CD4-positive, alpha-beta T cell treated with Interleukin-17A for 4 hours (primary cell): ENCODE measurements around the gene METTL9.
"Not testable (repeated sequence)": the region's sequence is repeated elsewhere in the genome, so short reads cannot be mapped to it uniquely, and the experiment has no call there.

Experiments
- DNase-seq: peaks from one replicate; pipeline ENCODE4 v3.0.0-alpha.2; 2020; ENCODE audit warnings: mixed read lengths

Gene METTL9

GRCh38 chr16:21611556-21612384, 12.4 kb downstream of the METTL9 start:
- DNase-seq, result peak; percentile 30

- DNase-seq, result no peak
These were observed 14.0 kb downstream of the METTL9 start for GRCh38 chr16:21613361-21613760.

GRCh38 chr16:21613781-21614180, 14.4 kb downstream of the METTL9 start:
- DNase-seq, result no peak

- DNase-seq, result no peak
These were observed 15.5 kb downstream of the METTL9 start for GRCh38 chr16:21614896-21615295.

- DNase-seq, result no peak
These were observed 18.2 kb downstream of the METTL9 start for GRCh38 chr16:21617607-21618006.

- DNase-seq, result no peak
These were observed 18.9 kb downstream of the METTL9 start for GRCh38 chr16:21618281-21618680.

GRCh38 chr16:21619765-21620425, 20.5 kb downstream of the METTL9 start:
- DNase-seq, result no peak

GRCh38 chr16:21620592-21620991, 21.2 kb downstream of the METTL9 start:
- DNase-seq, result no peak

- DNase-seq, result no peak
These were observed 23.2 kb downstream of the METTL9 start for GRCh38 chr16:21622545-21622944.

- no peak for DNase-seq
These were observed 25.6 kb downstream of the METTL9 start for GRCh38 chr16:21625026-21625425.

GRCh38 chr16:21626659-21627277, 27.4 kb downstream of the METTL9 start:
- DNase-seq, result peak; percentile 37

GRCh38 chr16:21628121-21628726, 28.8 kb downstream of the METTL9 start:
- no peak for DNase-seq

GRCh38 chr16:21628772-21629171, 29.4 kb downstream of the METTL9 start:
- DNase-seq, result no peak

GRCh38 chr16:21629616-21630539, 30.5 kb downstream of the METTL9 start:
- not testable (repeated sequence) for DNase-seq

- not testable (repeated sequence) for DNase-seq
These were observed 31.5 kb downstream of the METTL9 start for GRCh38 chr16:21630866-21631265.

GRCh38 chr16:21631376-21631775, 32.0 kb downstream of the METTL9 start:
- not testable (repeated sequence) for DNase-seq

- not testable (repeated sequence) for DNase-seq
These were observed 32.7 kb downstream of the METTL9 start for GRCh38 chr16:21631951-21632575.

- no peak for DNase-seq
These were observed 34.8 kb downstream of the METTL9 start for GRCh38 chr16:21634216-21634615.

GRCh38 chr16:21635694-21636093, 36.3 kb downstream of the METTL9 start:
- DNase-seq, result not testable (repeated sequence)

GRCh38 chr16:21637032-21637968, 37.9 kb downstream of the METTL9 start:
- no peak for DNase-seq
